IMR-90 (cell line): ENCODE results near the gene LTBP1. TPM values are rescaled to one million over a fixed set of nuclear protein-coding genes. Genes with fewer than 3 reads are reported as not detected.

Experiments used
- CHD1 ChIP-seq: IDR thresholded peaks from 2 replicates; pipeline ENCODE4 v1.6.1; 2012; ENCODE audit warnings: low read depth, low read length, improper control_type of control experiment
- RCOR1 ChIP-seq: IDR thresholded peaks from 2 replicates; pipeline ENCODE4 v1.6.1; 2012; ENCODE audit warnings: mild to moderate bottlenecking, low read length, improper control_type of control experiment; ENCODE audit not compliant: insufficient replicate concordance
- RFX5 ChIP-seq: IDR thresholded peaks from 2 replicates; pipeline ENCODE4 v1.8.0; 2012; ENCODE audit warnings: low read depth, mild to moderate bottlenecking, low read length, moderate library complexity
- polyA plus RNA-seq, 3 experiments: library from polyadenylated mRNA; depleted of rRNA; stranded (reverse); fragments of >200 nt; gene quantifications; 2 replicates each; pipeline ENCODE4 v1.2.3, GENCODE V29; 2012; ENCODE audit warnings: low replicate concordance in 1 of 3
- total RNA-seq: library from RNA; depleted of rRNA; stranded (reverse); fragments of >200 nt; gene quantifications from 2 replicates; pipeline ENCODE4 v1.2.3, GENCODE V29; 2012
- TF ChIP-seq, protein P1 (sequence below): fragments of 150-350 bp; IDR thresholded peaks from 2 replicates; pipeline ENCODE4 v1.6.1; 2016; ENCODE audit warnings: low read depth, mild to moderate bottlenecking, low read length, moderate library complexity, borderline replicate concordance

LTBP1 gene
- total and polyA plus RNA-seq, 2 of the 4 experiments (the other 2 are of a cell fraction): 235 to 326 TPM

DNA sequence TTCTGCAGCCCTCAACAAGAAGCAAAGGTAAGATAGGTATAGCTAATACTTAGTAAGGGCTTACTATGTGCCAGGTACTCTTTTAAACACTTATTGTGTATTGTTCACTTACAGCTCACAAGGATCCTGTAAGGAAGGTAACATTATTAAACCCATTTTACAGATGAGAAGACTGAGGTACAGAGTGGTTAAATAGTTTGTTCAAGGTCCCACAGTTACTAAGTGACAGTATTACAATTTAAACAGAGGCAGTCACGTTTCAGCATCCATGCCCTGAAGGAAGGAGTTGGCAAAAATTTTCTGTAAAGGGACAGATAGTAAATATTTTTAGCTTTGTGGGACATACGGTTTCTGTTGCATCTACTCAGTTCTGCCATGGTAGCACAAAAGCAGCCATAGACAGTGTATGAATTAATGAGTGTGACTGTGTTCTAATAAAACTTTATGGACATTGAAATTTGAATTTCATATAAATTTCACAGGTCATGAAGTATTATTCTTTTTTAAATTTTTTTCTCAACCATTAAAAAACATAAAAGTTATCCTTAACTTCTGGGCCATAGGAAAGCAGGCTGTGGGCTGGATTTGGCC, 75.7 kb downstream of the LTBP1 start (continued):
- TF ChIP-seq RCOR1 (no peak), CHD1 (no peak), RFX5 (no peak)
- TF ChIP-seq, protein P1, sequence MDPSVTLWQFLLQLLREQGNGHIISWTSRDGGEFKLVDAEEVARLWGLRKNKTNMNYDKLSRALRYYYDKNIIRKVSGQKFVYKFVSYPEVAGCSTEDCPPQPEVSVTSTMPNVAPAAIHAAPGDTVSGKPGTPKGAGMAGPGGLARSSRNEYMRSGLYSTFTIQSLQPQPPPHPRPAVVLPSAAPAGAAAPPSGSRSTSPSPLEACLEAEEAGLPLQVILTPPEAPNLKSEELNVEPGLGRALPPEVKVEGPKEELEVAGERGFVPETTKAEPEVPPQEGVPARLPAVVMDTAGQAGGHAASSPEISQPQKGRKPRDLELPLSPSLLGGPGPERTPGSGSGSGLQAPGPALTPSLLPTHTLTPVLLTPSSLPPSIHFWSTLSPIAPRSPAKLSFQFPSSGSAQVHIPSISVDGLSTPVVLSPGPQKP: no peak
